A549 treated with Hydrocortisone at 1 μM for 4 hours (cell line): ENCODE data around the gene ELAVL4. TPM values are rescaled to one million over a fixed set of nuclear protein-coding genes. Genes with fewer than 3 reads are reported as not detected.

Source experiments
- total RNA-seq: library from RNA; stranded (reverse); fragments of 200-300 nt; extraction: Qiagen RNA extraction; gene quantifications from 5 replicates; pipeline ENCODE4 v1.2.3, GENCODE V29; 2022

The ELAVL4 gene
- not detected in 5 replicates for total RNA-seq

GRCh38 chr1:50108497-50109059, at the start of gene ELAVL4:
ELAVL4 (plus strand) TSS chr1:50108920; CDS start chr1:50109190, 270 bp downstream.

Other genes starting within 250 kb of the ELAVL4 start
- gene AGBL4, start 85.0 kb upstream of the ELAVL4 start, total RNA-seq = not detected in 5 replicates